Transverse colon (tissue), 4 donors: ENCODE data around the gene TMEM138. TPM values are rescaled to one million over a fixed set of nuclear protein-coding genes. Genes with fewer than 3 reads are reported as not detected.

Experiments
- DNase-seq: peaks from one replicate; pipeline ENCODE4 v3.0.0-alpha.2; 2019
- H3K27ac ChIP-seq, 4 donors: fragments of 200-600 bp; sonication (generic); 2 replicates each; pipeline ENCODE4 v1.5.1; 2016 to 2018; ENCODE audit warnings: inconsistent platforms in 4 of 4
- H3K27me3 ChIP-seq: fragments of 200-600 bp; sonication (generic); 2 replicates; pipeline ENCODE4 v1.5.1; 2017; ENCODE audit warnings: inconsistent platforms
- H3K36me3 ChIP-seq, 4 donors: fragments of 200-600 bp; sonication (generic); 2 replicates each; pipeline ENCODE4 v1.5.1; 2017 to 2019; ENCODE audit warnings: inconsistent platforms in 4 of 4
- H3K4me1 ChIP-seq, 4 donors: fragments of 200-600 bp; sonication (generic); 2 replicates each; pipeline ENCODE4 v1.5.1; 2017 to 2020; ENCODE audit warnings: inconsistent platforms in 4 of 4
- H3K4me3 ChIP-seq, 4 donors: fragments of 200-600 bp; sonication (generic); 1 replicate in 1 of 4; 2 replicates in 3 of 4; pipeline versions ENCODE4 v1.5.1 to v1.6.1; 2017 to 2019; ENCODE audit warnings: inconsistent platforms in 4 of 4
- H3K9me3 ChIP-seq, 2 donors: fragments of 200-600 bp; sonication (generic); 2 replicates each; pipeline ENCODE4 v1.5.1; 2017 to 2019; ENCODE audit warnings: inconsistent platforms in 2 of 2
- EP300 ChIP-seq: sonication (generic); formaldehyde crosslinking; IDR thresholded peaks from one replicate; pipeline ENCODE4 v1.6.1; 2017; ENCODE audit warnings: antibody characterized with exemption, low read depth
- POLR2A ChIP-seq: fragments of 450-650 bp; IDR thresholded peaks from one replicate; pipeline ENCODE4 v1.6.1; 2016; ENCODE audit warnings: antibody characterized with exemption, mild to moderate bottlenecking, moderate library complexity
- POLR2AphosphoS5 ChIP-seq, 3 donors: sonication (generic); formaldehyde crosslinking; IDR thresholded peaks; one replicate each; pipeline ENCODE4 v1.6.1; 2016; ENCODE audit warnings: antibody characterized with exemption in 3 of 3
- WGBS, 2 donors: methylation state at CpG; one replicate each; pipeline ENCODE4 v1.1.5; 2018; ENCODE audit warnings: low coverage in 1 of 2; 5-methylcytosine and 5-hydroxymethylcytosine counted together
- in situ Hi-C, 4 donors: fragments of 200-750 bp; cut with MboI; loops; one replicate each; pipeline versions ENCODE4 v1.15.0 to v1.15.1; 2017; ENCODE audit warnings: low sequenced_read_pairs in 3 of 4, low pct_ligation_motif_present in 1 of 4, low pct_unique_long_range_greater_than_20kb in 1 of 4
- intact Hi-C: fragments of 100-400 bp; cut with DNase I; formaldehyde crosslinking; loops from one replicate; pipeline ENCODE4 v1.15.1; 2023; ENCODE audit warnings: low total_unique reads
- total RNA-seq, 4 donors: library from RNA; depleted of rRNA; stranded (reverse); fragments of >200 nt; gene quantifications; one replicate each; pipeline ENCODE4 v1.1.0, GENCODE V29; 2016
- TF ChIP-seq, protein P1 (sequence below), 5 experiments: fragments of 200-600 bp in 3 of 5; fragments of 450-650 bp in 2 of 5; sonication (generic) in 3 of 5; IDR thresholded peaks; 1 replicate in 2 of 5; 2 replicates in 3 of 5; pipeline ENCODE4 v1.5.1; 2016 to 2017; ENCODE audit warnings: antibody characterized with exemption in 5 of 5, inconsistent platforms in 3 of 5, mild to moderate bottlenecking in 2 of 5, moderate library complexity in 1 of 5

TMEM138 gene
- total RNA-seq, 4 donors from 2014 or later, result 27.9 to 51.6 (median 35.6) TPM

DNA sequence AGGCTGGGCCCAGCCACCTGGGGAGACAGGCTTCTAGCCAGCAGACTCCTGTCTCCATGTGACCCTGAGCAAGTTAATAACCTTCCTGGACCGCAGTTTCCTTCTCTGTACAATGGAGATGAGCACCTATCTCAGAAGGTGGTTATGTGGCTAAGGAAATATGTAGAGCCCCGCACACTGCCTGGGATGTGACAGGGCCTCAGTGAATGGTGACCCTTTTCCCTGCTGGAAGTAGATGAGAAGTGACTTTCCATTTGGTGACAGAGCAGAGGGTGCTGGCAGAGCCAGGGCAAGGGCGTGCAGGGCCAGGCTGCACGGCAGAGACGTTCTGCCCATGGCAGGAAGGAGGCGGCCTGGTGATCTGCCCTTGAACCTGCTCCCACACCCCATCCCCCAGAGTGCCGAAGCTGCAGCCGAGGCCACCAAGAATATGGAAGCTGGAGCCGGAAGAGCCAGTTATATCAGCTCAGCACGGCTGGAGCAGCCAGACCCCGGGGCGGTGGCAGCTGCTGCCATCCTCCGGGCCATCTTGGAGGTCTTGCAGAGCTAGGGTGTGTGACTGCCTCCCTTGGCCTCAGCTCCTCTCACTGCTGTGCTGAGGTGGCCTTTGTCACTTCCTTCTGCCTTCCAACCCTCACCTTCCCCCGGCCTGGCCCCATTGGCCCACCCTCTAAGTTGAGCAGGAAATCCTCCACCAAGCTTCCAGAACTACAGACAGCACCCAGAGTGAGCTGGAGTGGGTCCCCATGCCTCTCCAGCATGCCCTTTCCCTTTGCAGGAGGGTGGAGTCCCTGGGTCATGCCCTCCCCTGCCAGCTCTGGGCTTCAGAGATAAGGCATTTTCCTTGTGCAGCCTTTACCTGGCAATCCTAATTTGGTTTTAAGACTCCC, 16.0 kb upstream of the TMEM138 start:
- in situ Hi-C loops, result loop anchor here in 1 of 4 donors (25.0 kb wide), 1 partner anchor 509 kb away; the partner anchor contains the start of gene CCDC86
- peaks cover 0 to 14% (median 7%) of the 10 kb centered on the region in 4 donors for H3K4me1 ChIP-seq
- no peaks in the 10 kb centered on the region for H3K27me3 ChIP-seq
- H3K9me3 ChIP-seq, result no peaks in the 10 kb centered on the region
- peak overlapping the region in 3 of 4 donors; percentile 22 to 48 (median 25) for H3K27ac ChIP-seq
- 80% methylated on average over 9 of the region's 14 CpGs; no CpG with 5 or more reads in 1 of the 2 donors for WGBS, 2 donors
- no peak for TF ChIP-seq EP300
- TF ChIP-seq, protein P1, sequence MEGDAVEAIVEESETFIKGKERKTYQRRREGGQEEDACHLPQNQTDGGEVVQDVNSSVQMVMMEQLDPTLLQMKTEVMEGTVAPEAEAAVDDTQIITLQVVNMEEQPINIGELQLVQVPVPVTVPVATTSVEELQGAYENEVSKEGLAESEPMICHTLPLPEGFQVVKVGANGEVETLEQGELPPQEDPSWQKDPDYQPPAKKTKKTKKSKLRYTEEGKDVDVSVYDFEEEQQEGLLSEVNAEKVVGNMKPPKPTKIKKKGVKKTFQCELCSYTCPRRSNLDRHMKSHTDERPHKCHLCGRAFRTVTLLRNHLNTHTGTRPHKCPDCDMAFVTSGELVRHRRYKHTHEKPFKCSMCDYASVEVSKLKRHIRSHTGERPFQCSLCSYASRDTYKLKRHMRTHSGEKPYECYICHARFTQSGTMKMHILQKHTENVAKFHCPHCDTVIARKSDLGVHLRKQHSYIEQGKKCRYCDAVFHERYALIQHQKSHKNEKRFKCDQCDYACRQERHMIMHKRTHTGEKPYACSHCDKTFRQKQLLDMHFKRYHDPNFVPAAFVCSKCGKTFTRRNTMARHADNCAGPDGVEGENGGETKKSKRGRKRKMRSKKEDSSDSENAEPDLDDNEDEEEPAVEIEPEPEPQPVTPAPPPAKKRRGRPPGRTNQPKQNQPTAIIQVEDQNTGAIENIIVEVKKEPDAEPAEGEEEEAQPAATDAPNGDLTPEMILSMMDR (IDR thresholded peaks at IDR 0.05), result no peak
- TF ChIP-seq POLR2A, result no peak
- TF ChIP-seq POLR2AphosphoS5 (IDR thresholded peaks at IDR 0.05), result no peak
- peaks cover 0 to 11% (median 4%) of the 10 kb centered on the region in 4 donors for H3K36me3 ChIP-seq
- intact Hi-C loops, result no loop called here
- H3K4me3 ChIP-seq, result no peak overlapping the region
- DNase-seq, result no peak

DNA sequence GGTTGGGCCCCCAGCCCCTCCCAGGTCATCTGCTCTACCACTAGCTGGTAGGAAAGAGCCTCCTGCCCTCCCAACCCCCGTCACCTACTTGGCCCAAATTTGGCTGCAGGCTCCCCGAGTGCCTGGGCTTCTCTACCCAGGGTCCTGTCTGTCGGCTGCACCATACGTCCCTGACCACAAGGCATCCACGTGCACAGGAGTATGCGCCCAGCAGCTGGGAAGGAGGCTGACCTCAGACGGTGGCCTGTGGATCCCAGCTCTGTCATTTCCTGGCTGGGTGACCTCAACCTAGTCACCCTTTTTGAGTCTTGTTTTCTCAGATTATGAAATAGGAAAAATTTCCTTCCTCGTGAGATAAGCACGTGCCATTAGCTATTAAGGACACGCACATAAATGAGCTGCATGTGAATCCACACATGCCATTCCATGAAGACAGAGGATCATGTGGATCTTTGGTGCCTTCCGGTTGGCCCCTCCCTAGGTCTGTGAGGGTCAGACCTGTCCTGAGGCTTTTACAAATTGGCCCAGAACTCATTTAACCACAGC, 14.2 kb upstream of the TMEM138 start:
- Histone ChIP-seq H3K27me3 (no peaks in the 10 kb centered on the region), H3K4me3 (no peak overlapping the region), H3K27ac (no peak overlapping the region), H3K36me3 (peaks cover 0 to 20% (median 7%) of the 10 kb centered on the region in 4 donors), H3K4me1 (peaks cover 0 to 14% (median 7%) of the 10 kb centered on the region in 4 donors), H3K9me3 (no peaks in the 10 kb centered on the region)
- no peak for DNase-seq
- intact Hi-C loops (no loop called here), in situ Hi-C loops (loop anchor here in 1 of 4 donors (25.0 kb wide), 1 partner anchor 511 kb away; the partner anchor contains the start of gene CCDC86)
- WGBS, 2 donors, result 68% methylated on average over 11 of the region's 11 CpGs; no CpG with 5 or more reads in 1 of the 2 donors
- TF ChIP-seq POLR2AphosphoS5 (IDR thresholded peaks at IDR 0.05) (no peak), POLR2A (no peak), EP300 (no peak)
- TF ChIP-seq, protein P1 (IDR thresholded peaks at IDR 0.05), result no peak

DNA sequence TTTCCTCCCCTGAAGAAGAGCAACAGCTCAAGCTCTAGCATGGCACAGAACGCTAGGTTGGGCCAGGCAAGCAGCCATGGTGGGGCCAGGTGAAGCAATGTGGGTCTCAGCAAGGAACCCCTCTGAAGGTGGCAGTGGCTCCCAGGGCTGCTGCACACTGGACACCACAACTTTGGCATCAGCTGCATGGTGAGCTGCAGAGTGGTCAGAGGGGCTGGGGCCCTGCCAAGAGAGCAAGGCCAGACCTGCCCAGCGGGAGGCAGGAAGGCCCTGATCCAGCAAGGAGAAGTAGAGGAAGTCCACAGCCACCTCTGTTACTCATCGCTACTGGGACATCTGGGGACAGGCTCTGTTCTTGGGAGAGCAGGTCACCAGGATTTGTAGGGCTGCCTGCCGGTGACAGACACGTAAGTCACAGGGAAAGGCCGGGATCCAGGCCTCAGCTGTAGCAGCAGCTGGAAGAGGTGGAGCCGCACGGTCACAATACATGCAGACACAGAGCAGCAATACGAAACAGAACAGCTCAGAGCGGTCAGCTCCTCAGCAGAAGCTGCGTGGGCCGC, 12.9 kb upstream of the TMEM138 start:
- Histone ChIP-seq H3K4me1 (peaks cover 0 to 26% (median 11%) of the 10 kb centered on the region in 4 donors), H3K4me3 (no peak overlapping the region), H3K36me3 (peaks cover 0 to 21% (median 10%) of the 10 kb centered on the region in 4 donors), H3K27me3 (no peaks in the 10 kb centered on the region), H3K27ac (no peak overlapping the region), H3K9me3 (no peaks in the 10 kb centered on the region)
- intact Hi-C loops (no loop called here), in situ Hi-C loops (loop anchor here in 1 of 4 donors (25.0 kb wide), 1 partner anchor 512 kb away; the partner anchor contains the start of gene CCDC86)
- WGBS, 2 donors, result 90% methylated on average over 12 of the region's 12 CpGs; no CpG with 5 or more reads in 1 of the 2 donors
- DNase-seq, result no peak
- no peak for TF ChIP-seq POLR2A
- TF ChIP-seq POLR2AphosphoS5 (IDR thresholded peaks at IDR 0.05), result no peak
- TF ChIP-seq, protein P1 (IDR thresholded peaks at IDR 0.05), result no peak
- no peak for TF ChIP-seq EP300

DNA sequence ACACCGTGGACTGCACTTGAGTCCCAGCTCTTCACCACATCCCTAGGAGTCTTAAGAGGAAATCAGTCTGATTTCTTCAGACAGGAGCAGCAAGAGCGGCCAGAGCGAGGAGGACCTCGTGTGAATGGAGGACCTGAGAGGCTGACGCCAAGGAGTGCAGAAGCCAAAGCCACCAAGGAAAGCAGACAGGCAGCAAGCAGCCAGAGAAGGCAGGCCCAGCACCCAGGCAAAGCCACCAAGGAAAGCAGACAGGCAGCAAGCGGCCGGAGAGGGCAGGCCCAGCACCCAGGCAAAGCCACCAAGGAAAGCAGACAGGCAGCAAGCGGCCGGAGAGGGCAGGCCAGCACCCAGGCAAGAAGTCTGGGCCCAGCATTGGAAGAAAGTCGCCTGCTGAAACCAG, 12.3 kb upstream of the TMEM138 start:
- intact Hi-C loops, result no loop called here
- Histone ChIP-seq H3K4me3 (no peak overlapping the region), H3K4me1 (peaks cover 0 to 30% (median 12%) of the 10 kb centered on the region in 4 donors), H3K27ac (no peak overlapping the region), H3K27me3 (no peaks in the 10 kb centered on the region), H3K9me3 (no peaks in the 10 kb centered on the region), H3K36me3 (peaks cover 0 to 21% (median 10%) of the 10 kb centered on the region in 4 donors)
- in situ Hi-C loops, result loop anchor here in 1 of 4 donors (25.0 kb wide), 1 partner anchor 513 kb away; the partner anchor contains the start of gene CCDC86
- WGBS, 2 donors, result 92% methylated on average over 10 of the region's 10 CpGs; no CpG with 5 or more reads in 1 of the 2 donors
- TF ChIP-seq POLR2AphosphoS5 (IDR thresholded peaks at IDR 0.05) (no peak), POLR2A (no peak), EP300 (no peak)
- TF ChIP-seq, protein P1 (IDR thresholded peaks at IDR 0.05), result no peak
- no peak for DNase-seq
